SK-N-SH (cell line): Measurements from ENCODE around the gene FADS2. TPM values are rescaled to one million over a fixed set of nuclear protein-coding genes. Genes with fewer than 3 reads are reported as not detected.
"Not testable (repeated sequence)": the region's sequence is repeated elsewhere in the genome, so short reads cannot be mapped to it uniquely, and the experiment has no call there.

ENCODE experiments used
- CTCF ChIA-PET: fragments of 300-600, 350-600 bp; formaldehyde crosslinking; extraction: SDS; loops from one replicate; lab custom pipeline; 2021; lab: Yijun Ruan, JAX
- POLR2A ChIA-PET: fragments of 350-600 bp; sonication (Branson Sonifier 250); formaldehyde crosslinking; extraction: SDS; loops from one replicate; lab custom pipeline; 2020; ENCODE audit warnings: antibody characterized with exemption, inconsistent platforms; lab: Yijun Ruan, JAX
- DNase-seq: peaks from one replicate; pipeline ENCODE4 v3.0.0; 2012
- H2AFZ ChIP-seq: fragments of 200-600 bp; sonication (generic); 2 replicates; pipeline ENCODE4 v1.8.1; 2016; ENCODE audit warnings: antibody characterized with exemption, mild to moderate bottlenecking, low read depth
- H3F3A ChIP-seq: fragments of 200-600 bp; sonication (generic); replicated peaks from 2 replicates; pipeline ENCODE3; 2016; ENCODE audit warnings: antibody characterized with exemption, mild to moderate bottlenecking; ENCODE audit not compliant: insufficient read depth
- H3K27ac ChIP-seq, 2 experiments: fragments of 200-500 bp in 1 of 2; fragments of 200-600 bp in 1 of 2; sonication (Bioruptor generic) in 1 of 2; sonication (generic), shearing (Covaris generic) in 1 of 2; 2 replicates each; pipeline versions ENCODE4 v1.5.1 to v1.6.1; 2014 to 2016; ENCODE audit warnings: low read depth in 2 of 2, inconsistent platforms in 1 of 2, low read length in 1 of 2, mild to moderate bottlenecking in 1 of 2, mixed read lengths in 1 of 2
- H3K27me3 ChIP-seq: fragments of 200-600 bp; sonication (generic), shearing (Covaris generic); 2 replicates; pipeline ENCODE4 v1.6.1; 2016; ENCODE audit warnings: mixed run types; ENCODE audit not compliant: insufficient read depth
- H3K36me3 ChIP-seq, 2 experiments: fragments of 200-500 bp in 1 of 2; fragments of 200-600 bp in 1 of 2; sonication (Bioruptor generic) in 1 of 2; sonication (generic) in 1 of 2; replicated peaks in 1 of 2; 2 replicates each; pipeline versions ENCODE3 to v1.5.1; 2014 to 2016; ENCODE audit warnings: low read length in 1 of 2, mild to moderate bottlenecking in 1 of 2; ENCODE audit not compliant: insufficient read depth in 2 of 2, control insufficient read depth in 1 of 2
- H3K4me1 ChIP-seq, 2 experiments: fragments of 200-500 bp in 1 of 2; fragments of 200-600 bp in 1 of 2; sonication (Bioruptor generic) in 1 of 2; sonication (generic), shearing (Covaris generic) in 1 of 2; 2 replicates each; pipeline versions ENCODE4 v1.5.1 to v1.6.1; 2014 to 2016; ENCODE audit warnings: low read depth in 1 of 2, low read length in 1 of 2, mixed run types in 1 of 2; ENCODE audit not compliant: insufficient read depth in 2 of 2, control insufficient read depth in 1 of 2
- H3K4me2 ChIP-seq: fragments of 200-600 bp; sonication (generic), shearing (Covaris generic); 2 replicates; pipeline ENCODE4 v1.6.1; 2017; ENCODE audit warnings: mixed run types
- H3K4me3 ChIP-seq, 2 experiments: fragments of 200-500 bp in 1 of 2; fragments of 200-600 bp in 1 of 2; sonication (Bioruptor generic) in 1 of 2; sonication (generic), shearing (Covaris generic) in 1 of 2; 2 replicates each; pipeline versions ENCODE4 v1.5.1 to v1.8.1; 2014 to 2016; ENCODE audit warnings: low read depth in 2 of 2, inconsistent platforms in 1 of 2, low read length in 1 of 2, mild to moderate bottlenecking in 1 of 2, mixed read lengths in 1 of 2, moderate library complexity in 1 of 2
- H3K79me2 ChIP-seq: fragments of 200-600 bp; sonication (generic); 2 replicates; pipeline ENCODE4 v1.8.1; 2017; ENCODE audit warnings: mild to moderate bottlenecking; ENCODE audit not compliant: insufficient read depth
- H3K9ac ChIP-seq: fragments of 200-600 bp; sonication (generic); 2 replicates; pipeline ENCODE4 v1.6.1; 2017; ENCODE audit warnings: mixed run types
- H3K9me2 ChIP-seq: fragments of 200-600 bp; sonication (generic); 2 replicates; pipeline ENCODE4 v1.6.1; 2017; ENCODE audit warnings: mixed run types
- H3K9me3 ChIP-seq: fragments of 200-600 bp; sonication (generic); 2 replicates; pipeline ENCODE4 v1.6.1; 2017; ENCODE audit warnings: mixed run types, mild to moderate bottlenecking, moderate library complexity
- H4K20me1 ChIP-seq: fragments of 200-600 bp; sonication (generic); 2 replicates; pipeline ENCODE4 v1.6.1; 2017; ENCODE audit warnings: mild to moderate bottlenecking, mixed run types; ENCODE audit not compliant: insufficient read depth
- ELF1 ChIP-seq: IDR thresholded peaks from 2 replicates; pipeline ENCODE4 v1.4.0; 2012
- EP300 ChIP-seq, 2 experiments: IDR thresholded peaks; 2 replicates each; pipeline versions ENCODE4 v1.4.0 to v1.6.1; 2012; ENCODE audit warnings: borderline replicate concordance in 1 of 2, low read depth in 1 of 2, low read length in 1 of 2
- EZH2phosphoT487 ChIP-seq: fragments of 200-600 bp; sonication (generic); IDR thresholded peaks from 2 replicates; pipeline ENCODE4 v1.6.1; 2017; ENCODE audit warnings: low read depth, mixed run types, mild to moderate bottlenecking, antibody characterized with exemption, moderate library complexity, borderline replicate concordance
- FOXM1 ChIP-seq: IDR thresholded peaks from 2 replicates; pipeline ENCODE4 v1.4.0; 2012; ENCODE audit warnings: low read depth, mild to moderate bottlenecking
- IRF3 ChIP-seq: fragments of 150-350 bp; IDR thresholded peaks from 2 replicates; pipeline ENCODE4 v1.6.1; 2016; ENCODE audit warnings: mild to moderate bottlenecking, low read depth, low read length
- NRF1 ChIP-seq: IDR thresholded peaks from 2 replicates; pipeline ENCODE4 v1.6.1; 2012; ENCODE audit warnings: low read depth, mild to moderate bottlenecking, low read length
- PBX3 ChIP-seq: IDR thresholded peaks from 2 replicates; pipeline ENCODE4; 2012
- RCOR1 ChIP-seq: fragments of 150-350 bp; IDR thresholded peaks from 2 replicates; pipeline ENCODE4 v1.6.1; 2017; ENCODE audit warnings: antibody characterized with exemption, low read length
- RFX5 ChIP-seq: IDR thresholded peaks from 2 replicates; pipeline ENCODE4 v1.6.1; 2012; ENCODE audit warnings: mild to moderate bottlenecking, improper control_type of control experiment, low read length
- SIN3A ChIP-seq: IDR thresholded peaks from 2 replicates; pipeline ENCODE4 v1.6.1; 2012; ENCODE audit warnings: low read depth, mild to moderate bottlenecking, low read length, moderate library complexity, borderline replicate concordance
- TAF1 ChIP-seq: IDR thresholded peaks from 2 replicates; pipeline ENCODE4 v1.6.1; 2012; ENCODE audit warnings: low read depth, mild to moderate bottlenecking, low read length, moderate library complexity, borderline replicate concordance
- WGBS: methylation state at CpG from one replicate; pipeline ENCODE4 v1.1.6; 2017; ENCODE audit warnings: low lambda C conversion rate; 5-methylcytosine and 5-hydroxymethylcytosine counted together
- polyA plus RNA-seq, 3 experiments: library from polyadenylated mRNA; depleted of rRNA; stranded (reverse); fragments of >200 nt; gene quantifications; 2 replicates each; pipeline ENCODE4 v1.2.3, GENCODE V29; 2012

Gene FADS2
- polyA plus RNA-seq, 1 of the 3 experiments (the other 2 are of a cell fraction), result 67.8 TPM

- TF ChIP-seq PBX3, result no peak
Measured at GRCh38 chr11:61880454-61880853, 52.4 kb downstream of the FADS2 start (continued).

- Histone ChIP-seq H4K20me1 (peaks cover 7% of the 10 kb centered on the region; the same call in 1 of the 2 replicates), H3F3A (no peaks in the 10 kb centered on the region), H3K36me3 (peaks cover 0 to 14% of the 10 kb centered on the region in 2 experiments), H2AFZ (no peak overlapping the region), H3K4me2 (no peak overlapping the region), H3K4me1 (peaks cover 0 to 4% of the 10 kb centered on the region in 2 experiments; a peak in 1 of 4 replicates), H3K9ac (no peak overlapping the region), H3K4me3 (no peak overlapping the region), H3K79me2 (peaks cover 10% of the 10 kb centered on the region; the same call in 1 of the 2 replicates), H3K9me3 (no peaks in the 10 kb centered on the region), H3K27ac (no peak overlapping the region), H3K9me2 (no peaks in the 10 kb centered on the region), H3K27me3 (no peaks in the 10 kb centered on the region)
- POLR2A ChIA-PET, result interaction anchor here (1.6 kb wide), 1 partner anchor 9 kb away, joined by 4 read pairs; no protein-coding TSS in a partner anchor
- CTCF ChIA-PET, result interaction anchor here (0.7 to 6.2 kb wide), 9 partner anchors 8 to 227 kb away, joined by 3 to 19 read pairs (median 10); partner anchors contain the start of gene FADS3
- DNase-seq, result no peak
- TF ChIP-seq EP300 (IDR thresholded peaks at IDR 0.05; ENCODE audit: borderline replicate concordance in 1 of 2, low read depth in 1 of 2, low read length in 1 of 2) (no peak), ELF1 (no peak), TAF1 (no peak), NRF1 (no peak), EZH2phosphoT487 (no peak), RFX5 (no peak), SIN3A (no peak), IRF3 (no peak), FOXM1 (no peak), RCOR1 (no peak), PBX3 (no peak)
- WGBS, result 83% methylated on average over 2 of the region's 3 CpGs
Measured at GRCh38 chr11:61881397-61881796, 53.3 kb downstream of the FADS2 start.

- not testable (repeated sequence) for H3K27me3 ChIP-seq, H3K9me3 ChIP-seq, DNase-seq, H3F3A ChIP-seq, H3K9ac ChIP-seq, H3K36me3 ChIP-seq, H3K4me1 ChIP-seq, H4K20me1 ChIP-seq, H3K27ac ChIP-seq, H3K9me2 ChIP-seq, H2AFZ ChIP-seq, H3K4me3 ChIP-seq, H3K4me2 ChIP-seq
- WGBS, result 83% methylated on average over 3 of the region's 3 CpGs
- POLR2A ChIA-PET, result interaction anchor here (1.6 kb wide), 1 partner anchor 8 kb away, joined by 4 read pairs; no protein-coding TSS in a partner anchor
- peaks cover 19% of the 10 kb centered on the region; the same call in 1 of the 2 replicates for H3K79me2 ChIP-seq
- CTCF ChIA-PET, result interaction anchor here (0.7 to 6.2 kb wide), 7 partner anchors 9 to 200 kb away, joined by 3 to 22 read pairs (median 11); partner anchors contain the start of gene FADS3
Measured at GRCh38 chr11:61882267-61882666, 54.2 kb downstream of the FADS2 start.
